ENCODE results near the gene VEZF1.

GRCh38 chr17:57924677-57925076 lies 63.4 kb downstream of the VEZF1 start:
- TF ChIP-seq CTCF (IDR thresholded peaks at IDR 0.05; ENCODE audit: low read depth, low read length, poor library complexity, severe bottlenecking), result no peak
- no peak for TF ChIP-seq EZH2phosphoT487 (IDR thresholded peaks at IDR 0.05; ENCODE audit: borderline replicate concordance, low read length)

All from DOHH2 (cell line).